ENCODE measurements around the gene MAGOH.
"Not testable (repeated sequence)": the region's sequence is repeated elsewhere in the genome, so short reads cannot be mapped to it uniquely, and the experiment has no call there.

The MAGOH gene

DNA sequence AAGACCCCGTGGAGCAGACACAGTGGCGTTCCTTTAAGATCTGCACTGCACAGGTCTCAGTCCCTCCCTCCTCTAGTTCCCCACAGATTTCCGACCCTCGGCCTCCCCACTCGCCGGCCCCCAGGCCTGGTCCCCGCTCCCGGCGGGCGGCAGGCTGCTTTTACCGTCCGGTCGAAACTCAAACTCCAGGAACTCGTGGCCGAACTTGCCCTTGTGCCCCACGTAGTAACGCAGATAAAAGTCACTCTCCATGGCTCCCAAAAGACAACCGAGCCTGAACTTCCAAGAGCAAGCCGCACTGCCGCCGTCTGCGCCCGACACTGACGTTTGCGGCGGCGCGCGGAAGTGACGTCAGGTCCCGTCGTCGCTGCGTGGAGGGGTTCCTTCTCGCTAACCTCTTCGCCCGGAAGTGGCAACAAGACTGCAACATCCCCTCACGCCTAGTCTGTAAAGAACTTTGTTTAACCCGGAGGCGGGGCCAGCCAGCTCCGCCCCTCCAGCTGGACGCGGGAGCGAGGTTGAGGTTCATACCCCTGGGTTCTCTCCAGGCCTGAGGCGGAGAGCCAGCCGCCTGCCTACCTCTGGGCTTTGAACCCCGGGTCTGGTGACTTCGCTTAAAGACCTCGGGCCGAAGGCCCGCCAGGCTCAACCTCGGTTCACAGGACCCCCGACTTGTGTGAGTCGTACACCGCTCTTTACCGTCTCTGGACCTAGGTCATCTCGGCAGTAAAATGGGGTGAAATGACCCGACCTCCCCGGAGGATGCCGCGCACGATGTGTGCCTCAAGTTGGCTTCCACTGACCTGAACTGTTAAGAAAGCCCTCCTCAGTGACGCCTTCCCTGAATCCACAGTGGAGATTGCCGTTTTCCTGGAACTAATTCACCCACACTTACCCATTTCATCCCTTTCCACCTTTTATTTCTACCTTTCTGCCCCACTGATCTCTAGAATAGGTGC, at the start of gene MAGOH:
Gene MAGOH (minus strand): TSS at position 322 of the 959 bp plus-strand sequence. CDS start 70 bp downstream, at position 252.
- DNase-seq = peak; percentile 96

DNA sequence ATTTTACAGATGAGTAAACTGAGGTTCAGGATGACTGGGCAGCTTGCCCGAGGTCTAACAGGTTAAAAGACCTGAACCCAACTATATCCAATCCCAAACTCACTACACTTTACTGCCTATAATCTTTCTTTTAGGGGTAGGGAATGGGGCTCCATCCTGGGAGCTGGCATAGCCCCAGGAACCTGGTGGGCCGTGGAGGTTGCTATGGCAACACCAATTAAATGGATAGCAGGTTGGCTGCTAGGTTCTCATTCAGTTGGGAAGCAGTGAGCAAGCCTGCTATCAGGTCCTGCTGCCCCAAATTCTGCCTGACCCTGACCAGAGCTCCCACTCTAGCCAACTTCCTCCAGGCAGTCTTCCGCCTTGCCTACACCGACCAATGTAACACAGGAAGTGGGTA, 48.6 kb upstream of the MAGOH start:
- DNase-seq = no peak

DNA sequence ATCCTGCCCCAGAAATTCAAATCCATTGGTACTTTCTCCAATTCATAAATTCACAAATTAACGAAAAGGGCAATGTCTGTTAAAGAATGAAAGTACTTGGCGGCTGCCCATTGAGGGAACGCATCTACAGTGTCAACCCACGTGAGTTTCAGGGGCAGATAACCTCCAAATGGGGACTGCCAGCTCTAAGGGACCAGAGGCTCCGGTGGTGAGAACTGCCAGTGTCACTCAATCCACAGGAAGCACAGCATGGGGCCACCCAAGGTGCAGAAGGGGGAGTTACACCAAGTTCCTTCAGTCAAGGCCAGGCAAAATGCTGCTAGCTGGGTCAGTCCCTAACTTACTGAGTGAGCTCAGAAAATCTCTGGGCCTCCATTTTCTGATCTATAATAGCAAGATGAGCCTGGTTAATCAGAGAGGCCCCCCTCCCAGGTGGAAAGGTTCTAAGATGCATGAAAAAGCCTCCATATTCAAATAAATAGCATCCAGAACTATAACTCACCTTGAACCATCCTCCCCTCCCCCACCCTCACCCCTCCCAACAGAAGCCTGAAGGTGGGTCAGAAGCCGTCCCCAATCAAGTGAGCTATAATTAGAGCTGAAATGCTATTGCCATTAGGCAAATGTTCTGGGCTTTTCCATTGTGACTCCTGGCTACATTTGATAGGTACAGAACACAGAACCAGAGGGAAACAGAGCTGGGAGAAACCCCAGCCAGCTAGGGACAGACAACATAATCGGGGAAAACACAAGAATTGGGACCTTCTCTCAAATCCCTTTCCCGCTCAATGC, 47.8 kb upstream of the MAGOH start:
- DNase-seq = no peak

DNA sequence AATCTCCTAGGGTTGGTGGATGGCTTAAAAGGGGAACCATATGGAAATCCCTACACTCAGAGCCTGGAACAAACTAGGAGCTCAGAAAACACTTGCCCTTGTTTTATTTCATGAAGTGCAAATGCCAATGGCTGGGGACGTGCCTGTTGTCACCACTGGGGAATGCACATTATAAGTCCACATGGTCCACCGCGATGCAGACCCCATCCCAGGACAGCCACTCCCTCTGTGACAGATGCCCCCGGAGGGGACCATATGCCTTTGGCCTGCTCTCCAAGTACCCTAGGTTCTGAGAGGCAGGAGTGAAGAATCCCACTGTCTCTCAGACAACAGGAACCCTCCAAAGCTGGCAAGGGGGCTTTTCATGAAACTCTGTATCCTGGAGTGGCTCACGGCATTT, 47.2 kb upstream of the MAGOH start:
- DNase-seq = no peak

DNA sequence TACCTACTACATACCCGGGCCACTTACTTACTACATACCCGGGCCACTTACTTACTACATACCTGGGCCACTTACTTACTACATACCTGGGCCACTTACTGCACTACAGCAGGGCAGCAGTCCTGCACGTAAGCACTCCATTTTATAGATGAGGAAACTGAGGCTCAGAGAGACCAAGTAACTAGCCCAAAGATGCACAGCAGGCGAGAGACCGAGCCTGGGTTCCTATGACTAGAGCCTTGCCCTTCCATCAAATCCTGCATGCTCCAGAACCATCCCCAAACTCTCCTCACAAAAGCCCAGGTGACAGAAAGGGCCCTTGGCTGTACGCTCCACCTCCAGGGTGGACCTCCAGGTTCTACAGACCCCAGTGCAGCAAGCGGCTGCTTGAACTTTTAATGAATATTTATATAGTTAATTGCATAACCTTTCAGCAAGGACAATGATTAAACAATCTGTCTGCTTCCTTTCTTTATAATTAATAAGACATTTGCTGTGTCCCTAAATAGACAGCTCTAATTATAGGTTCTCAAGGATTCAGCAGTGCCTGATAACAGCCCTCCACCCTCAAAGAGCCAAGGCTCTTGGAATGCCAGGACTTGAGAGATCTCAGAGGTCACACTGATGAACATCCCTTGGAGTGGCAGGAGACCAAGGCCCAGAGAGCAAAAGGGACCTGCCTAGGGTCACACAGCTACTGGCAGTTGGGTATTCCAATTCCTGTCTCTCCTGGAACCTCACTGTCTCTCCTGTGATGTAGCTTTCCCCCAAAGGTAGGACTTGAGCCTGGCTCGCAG, 46.1 kb upstream of the MAGOH start:
- no peak for DNase-seq

DNA sequence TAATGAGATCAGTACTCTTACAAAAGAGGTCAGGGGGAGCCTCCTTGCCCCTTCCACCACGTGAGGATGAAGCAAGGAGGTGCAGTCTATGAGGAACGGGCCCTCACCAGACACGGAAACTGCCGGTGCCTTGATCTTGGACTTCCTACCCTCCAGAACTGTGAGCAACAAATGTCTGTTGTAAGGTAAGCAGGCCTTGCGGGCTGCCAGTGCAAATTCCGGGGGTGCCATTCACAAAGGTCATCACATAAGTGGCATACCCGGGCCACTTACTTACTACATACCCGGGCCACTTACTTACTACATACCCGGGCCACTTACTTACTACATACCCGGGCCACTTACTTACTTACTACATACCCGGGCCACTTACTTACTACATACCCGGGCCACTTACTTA, 44.8 kb upstream of the MAGOH start:
- DNase-seq = not testable (repeated sequence)

DNA sequence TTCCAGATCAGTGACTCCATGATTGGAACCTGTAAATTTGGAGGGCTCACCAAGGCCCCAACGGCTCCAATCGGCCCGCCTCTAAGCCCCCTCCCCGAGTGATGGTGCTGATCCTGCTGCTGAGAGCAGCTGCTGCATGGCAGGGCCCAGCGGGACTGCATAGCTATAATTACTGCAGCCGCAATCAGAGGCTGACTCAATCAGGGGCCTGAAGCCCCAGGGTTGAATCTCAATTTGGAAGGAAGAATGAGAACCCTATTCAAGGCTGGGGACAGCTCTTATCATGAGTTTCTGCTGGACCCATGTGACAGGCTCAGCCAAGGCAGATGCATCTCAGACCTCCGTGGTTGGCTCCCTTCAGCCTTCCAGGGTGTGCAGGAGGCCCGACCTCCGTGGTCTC, 42.8 kb upstream of the MAGOH start:
- DNase-seq = no peak

DNA sequence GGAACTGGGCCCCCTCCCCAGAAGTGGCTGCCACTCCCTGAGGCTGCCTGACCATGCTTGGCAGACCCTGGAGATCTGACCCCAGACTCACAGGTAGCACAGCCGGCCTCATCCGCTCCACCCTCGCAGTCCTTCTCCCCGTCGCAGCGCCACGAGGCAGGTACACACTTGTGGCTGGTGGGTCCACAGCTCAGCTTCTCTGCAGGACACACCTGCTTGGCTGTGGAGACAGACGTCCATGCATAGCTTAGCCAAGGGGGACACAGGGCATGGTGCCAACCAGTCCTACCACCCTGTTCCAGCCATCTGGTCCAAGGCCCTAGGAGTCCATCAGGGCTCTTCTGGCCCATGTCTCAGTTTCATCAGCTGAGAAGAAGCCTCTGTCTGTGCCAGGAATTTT, 42.2 kb upstream of the MAGOH start:
- DNase-seq = no peak

DNA sequence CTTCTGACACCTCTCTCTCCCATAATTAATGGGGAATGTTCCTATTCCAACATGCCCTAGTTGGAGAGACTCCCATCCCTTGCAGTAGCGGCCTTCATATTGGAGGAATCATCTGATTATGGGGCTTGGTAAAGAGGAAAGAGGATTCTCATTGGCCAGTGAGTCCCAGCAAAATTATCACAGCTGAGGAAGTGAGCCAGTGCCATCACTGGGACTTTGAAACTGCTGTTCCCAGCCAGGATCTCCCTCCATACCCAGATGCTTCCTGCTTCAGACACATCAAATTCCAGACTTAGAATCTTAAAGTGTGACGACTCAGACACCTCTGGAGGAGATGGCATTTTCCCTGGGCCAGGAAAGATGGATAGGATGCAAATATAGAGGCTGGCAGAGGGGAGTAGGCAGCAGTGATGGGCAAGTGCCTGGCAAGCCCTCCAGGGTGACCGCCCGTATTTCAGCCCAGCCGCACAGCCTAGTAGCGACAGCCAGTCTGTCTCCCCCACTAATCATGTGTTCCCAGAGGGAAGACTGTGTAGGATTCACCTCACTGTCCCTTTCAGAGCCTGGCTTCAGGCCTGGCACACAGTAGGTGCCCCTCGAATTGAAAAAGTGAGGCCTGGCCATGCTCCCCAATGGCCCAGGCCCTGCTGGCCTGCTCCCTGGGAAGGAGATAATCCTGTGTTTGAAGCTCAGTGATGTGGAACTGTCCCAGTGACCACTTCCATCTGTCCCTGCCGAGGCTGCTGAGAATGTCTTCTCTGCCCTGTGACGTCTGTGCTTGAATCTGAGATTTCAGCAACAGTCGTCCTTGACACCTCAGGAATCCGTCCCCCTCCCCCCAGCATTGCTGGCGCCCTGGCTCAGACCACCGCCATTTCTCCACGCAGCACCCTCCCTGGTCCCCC, 41.2 kb upstream of the MAGOH start:
- DNase-seq = no peak

DNA sequence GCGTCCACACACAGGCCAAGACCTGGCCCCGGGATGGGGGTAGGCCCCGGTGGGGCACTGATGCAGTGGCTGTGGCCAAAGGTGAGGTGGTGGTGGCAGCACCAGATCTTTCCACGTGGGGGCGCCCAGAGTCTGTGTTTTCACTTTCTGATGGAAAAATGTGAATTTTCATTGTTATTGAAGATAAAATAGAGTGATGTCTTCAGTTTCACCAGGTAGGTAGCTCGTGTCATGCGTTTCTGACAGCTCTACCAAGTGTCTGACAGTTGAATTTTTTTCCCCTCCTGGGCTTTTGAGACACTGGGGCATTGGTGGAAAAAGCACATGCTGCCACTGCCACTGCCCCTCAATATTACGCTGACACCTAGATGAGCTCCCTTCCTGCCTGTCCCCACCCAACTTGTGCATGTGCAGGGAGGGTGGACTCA, 40.0 kb upstream of the MAGOH start:
- DNase-seq = peak; percentile 50

DNA sequence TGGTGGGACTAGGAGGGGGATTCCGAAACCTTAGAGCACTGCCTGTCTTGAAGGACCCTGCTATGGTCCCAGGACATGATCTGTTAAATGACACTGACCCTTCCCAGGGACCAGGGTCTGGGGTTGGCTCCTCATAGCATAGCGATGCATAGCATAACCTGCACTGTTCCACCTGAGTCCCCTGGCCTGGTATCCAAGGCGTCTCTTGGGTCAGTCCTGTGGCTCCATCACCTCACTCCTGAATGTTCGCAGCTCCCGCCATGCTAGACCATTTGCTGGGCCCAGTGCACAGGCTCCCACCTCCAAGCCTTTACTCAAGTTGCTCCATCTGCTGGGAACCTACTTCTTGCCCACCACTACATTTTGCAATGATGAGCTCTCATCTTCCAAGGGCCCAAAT, 39.0 kb upstream of the MAGOH start:
- no peak for DNase-seq

DNA sequence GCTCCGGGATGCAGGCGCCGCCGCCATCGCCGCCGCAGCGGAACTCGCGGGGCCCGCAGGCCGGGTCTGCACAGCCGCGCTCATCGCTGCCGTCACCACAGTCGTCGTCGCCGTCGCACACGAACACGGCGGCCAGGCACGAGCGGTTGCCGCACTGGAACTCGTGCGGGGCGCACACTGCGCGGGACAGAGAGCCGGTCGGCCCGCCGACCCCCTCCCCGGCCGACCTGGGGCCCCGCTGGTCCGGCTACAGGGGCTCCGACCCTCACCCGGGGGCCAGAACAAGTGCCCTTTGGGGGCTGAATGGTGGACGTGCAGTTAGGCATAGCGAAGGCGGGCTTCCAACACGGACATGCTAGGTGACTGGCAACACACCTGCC, 38.6 kb upstream of the MAGOH start:
- no peak for DNase-seq

DNA sequence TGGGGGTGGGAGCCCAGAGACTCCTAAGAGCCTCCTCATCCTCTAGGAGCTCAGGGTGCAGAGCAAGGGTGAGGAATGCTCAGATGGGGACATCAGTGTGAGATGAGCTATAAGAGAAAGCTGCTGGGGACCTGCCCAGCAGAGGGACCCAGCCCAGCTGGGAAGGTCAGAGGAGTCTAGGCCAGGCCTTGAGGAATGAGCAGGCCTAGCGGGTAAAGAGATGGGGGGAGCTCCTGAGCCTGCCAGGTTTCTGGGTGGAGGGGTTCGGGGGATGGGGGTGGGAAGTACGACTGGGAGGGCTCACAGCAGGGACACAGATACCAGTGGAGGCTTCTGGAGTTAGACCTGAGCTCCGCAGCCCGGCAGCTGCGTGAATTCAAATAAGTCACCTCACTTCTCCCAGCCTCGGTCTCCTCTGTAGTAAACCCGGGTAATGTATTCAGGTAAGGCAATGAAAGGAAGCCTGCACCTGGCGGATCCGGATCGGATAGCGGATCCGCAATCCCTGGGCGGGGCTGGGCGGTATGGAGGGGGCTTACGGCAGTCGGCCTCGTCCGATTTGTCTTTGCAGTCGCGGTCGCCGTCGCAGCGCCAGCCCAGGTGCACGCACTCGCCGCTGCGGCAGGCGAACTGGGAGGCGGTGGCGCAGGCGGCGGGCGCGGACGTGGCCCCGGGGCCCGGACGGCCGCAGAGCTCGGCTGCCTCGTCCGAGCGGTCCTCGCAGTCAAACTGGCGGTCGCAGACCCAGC, 38.0 kb upstream of the MAGOH start:
- DNase-seq = no peak

DNA sequence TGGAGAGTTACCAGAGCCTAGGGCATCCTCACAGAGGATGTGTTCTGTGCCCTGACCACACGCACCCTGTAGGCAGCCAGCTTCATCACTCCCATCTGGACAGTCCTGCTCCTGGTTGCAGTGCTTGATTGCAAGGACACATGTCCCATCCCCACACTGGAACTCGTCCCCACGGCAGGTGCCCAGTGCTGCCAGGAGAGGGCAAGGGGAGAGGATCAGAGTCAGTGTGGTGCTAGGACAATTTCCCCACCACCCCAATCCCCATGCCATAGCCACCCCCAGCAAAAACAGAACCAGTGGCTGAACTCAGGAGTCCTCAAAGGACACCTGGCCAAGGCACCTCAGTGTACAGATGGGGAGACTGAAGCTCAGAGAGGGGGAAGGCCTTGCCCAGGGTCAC, 37.2 kb upstream of the MAGOH start:
- no peak for DNase-seq

DNA sequence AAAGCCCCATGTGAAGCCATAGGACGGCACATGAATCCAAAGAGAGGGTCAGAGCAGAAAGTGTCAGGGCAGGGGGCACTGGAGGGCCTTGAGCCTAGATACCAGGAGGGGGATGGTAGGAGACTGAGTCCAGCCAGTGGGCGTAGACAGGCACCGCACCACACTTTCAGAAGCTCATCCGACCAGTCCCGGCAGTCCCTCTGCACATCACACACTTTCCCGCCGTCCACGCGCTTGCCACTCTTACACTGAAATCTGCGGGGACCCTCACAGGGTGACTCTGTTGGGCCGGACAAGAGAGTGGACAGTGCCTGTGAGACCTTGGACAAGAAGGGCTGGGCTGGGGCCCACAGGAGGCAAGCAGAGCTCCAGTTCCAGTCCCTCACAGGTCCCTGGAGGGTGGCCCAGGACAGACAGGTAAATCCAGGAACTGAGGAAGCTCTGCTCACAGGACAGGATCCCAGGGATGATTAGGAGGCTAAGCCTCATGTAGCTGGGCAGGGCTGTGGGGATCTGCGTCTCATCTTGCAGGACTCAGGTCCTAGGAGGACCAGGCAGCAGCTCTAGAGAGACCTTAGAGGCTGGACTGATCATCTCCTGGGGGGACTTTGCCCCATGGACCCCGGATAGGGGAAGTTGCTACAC, 36.3 kb upstream of the MAGOH start:
- DNase-seq = no peak

DNA sequence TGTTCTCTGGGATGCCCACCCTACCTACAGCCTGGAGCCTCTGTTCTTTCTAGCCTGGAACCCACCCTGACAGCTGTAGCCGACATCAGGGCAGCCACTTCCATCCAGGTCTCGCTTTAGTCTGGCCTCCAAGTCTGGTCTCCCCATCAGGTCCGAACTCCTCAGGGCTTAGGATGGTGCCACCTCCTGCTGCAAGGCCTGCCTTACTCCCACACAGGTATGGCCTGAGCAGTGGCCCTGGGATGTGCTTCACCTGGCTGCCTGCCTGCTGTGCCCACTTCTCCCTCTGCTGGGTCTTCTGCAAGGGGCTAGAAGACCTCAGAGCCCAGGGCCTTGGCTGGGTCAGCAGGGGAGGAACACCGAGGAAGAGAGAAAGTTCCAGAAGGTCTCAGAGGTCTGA, 35.7 kb upstream of the MAGOH start:
- DNase-seq = no peak

DNA sequence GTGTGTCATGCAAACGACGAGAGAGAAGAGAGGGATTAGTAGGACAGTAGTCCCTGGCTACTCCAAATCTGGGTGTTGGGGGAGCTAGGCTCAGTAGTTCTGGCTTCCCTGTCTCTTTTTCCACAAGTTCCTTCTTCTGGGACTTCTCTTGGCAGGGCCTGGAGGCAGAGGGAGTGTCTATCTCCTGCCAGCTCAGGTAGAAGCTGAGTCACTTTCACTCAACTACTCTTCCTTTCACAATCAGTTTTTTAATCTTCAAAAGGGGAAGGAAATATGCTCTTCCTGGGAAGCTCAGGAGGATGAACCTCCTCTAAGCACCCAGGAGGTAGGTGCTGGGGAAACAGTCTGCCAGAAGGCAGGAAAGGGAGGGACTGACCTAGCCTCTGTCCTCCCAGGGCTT, 35.2 kb upstream of the MAGOH start:
- no peak for DNase-seq

DNA sequence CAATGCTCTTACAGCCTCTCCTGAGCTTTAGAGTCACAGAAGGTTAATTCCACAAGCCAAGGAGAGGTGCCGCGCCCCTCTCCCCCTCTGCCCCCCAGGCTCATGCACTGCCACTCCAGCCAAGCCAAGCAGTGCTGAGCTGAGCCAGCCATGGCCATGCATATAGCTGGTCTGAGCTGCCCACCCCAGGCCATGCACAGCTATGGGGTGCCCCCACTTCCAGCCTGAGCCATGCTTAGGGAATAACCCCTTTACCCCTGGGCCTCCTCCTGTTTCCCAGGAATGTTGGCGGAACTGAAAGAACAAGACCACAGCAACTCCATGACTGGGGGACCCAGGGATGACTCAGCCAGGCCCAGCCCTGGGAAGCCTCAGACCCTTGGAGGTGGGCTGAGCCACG, 34.0 kb upstream of the MAGOH start:
- no peak for DNase-seq

DNA sequence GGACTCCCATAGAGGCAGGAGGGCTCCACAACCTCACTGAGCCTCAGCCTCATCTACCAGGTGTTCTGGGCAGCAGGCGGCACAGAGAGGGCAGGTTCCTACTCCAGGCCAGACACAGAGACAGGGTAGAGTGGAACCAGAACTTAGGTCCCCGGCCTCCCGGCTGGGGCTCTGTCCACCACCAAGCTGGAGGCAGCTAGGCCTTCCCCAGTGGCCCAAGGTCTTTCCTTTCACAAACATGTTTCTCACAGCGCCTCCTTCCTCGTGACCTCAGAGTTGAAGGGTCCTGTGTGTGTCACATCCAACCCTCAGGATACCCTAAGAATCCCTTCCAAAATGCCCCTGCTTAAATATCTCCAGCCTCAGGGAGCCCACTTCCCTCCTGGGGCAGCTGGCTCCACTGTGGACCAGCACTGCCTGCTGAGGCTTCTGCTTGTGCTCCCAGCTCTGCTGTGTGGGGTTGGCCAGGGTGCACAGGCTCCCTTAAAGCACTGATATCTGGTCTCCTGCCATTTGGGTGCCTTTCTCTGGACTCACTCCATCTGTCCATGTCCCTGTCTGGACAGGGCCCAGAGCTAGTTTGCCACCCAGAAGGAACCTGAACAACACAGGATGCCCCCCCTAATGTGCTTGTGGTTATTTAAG, 33.2 kb upstream of the MAGOH start:
- no peak for DNase-seq

DNA sequence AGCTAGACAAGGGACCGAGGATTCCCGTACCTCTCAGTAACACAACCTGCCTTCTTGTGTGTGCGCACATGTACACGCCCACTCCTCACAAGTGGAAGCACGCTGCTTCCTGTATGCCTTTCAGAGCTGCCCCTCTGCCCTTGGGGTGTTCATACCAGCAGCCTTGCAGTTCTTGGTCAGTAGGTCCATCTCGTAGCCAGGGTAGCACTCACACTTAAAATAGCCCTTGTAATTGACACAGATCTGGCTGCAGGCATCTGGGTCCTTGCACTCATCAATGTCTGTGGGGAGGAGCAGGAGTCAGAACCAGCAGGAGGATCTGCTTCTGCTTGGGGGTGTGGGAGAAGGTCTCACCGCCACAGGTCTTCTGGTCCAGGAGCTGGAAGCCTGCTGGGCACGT, 32.6 kb upstream of the MAGOH start:
- no peak for DNase-seq

Data from CD4-positive, alpha-beta T cell treated with Interleukin-15 for 1 hour (primary cell).